Measurements from ENCODE around the gene LRRC27. TPM values are rescaled to one million over a fixed set of nuclear protein-coding genes. Genes with fewer than 3 reads are reported as not detected.

LRRC27 gene
- total and polyA plus RNA-seq, 8 donors, result 11.7 to 35.1 (median 28.3) TPM

GRCh38 chr10:132289439-132289838 is 42.6 kb upstream of the LRRC27 start:
- intact Hi-C loops (cut with DNase I), result no loop called here
- Histone ChIP-seq H3K4me1 (no peaks in the 10 kb centered on the region), H3K4me3 (no peak overlapping the region), H3K27ac (no peak overlapping the region), H3K27me3 (no peaks in the 10 kb centered on the region), H3K9me3 (peaks cover 0 to 12% of the 10 kb centered on the region in 2 donors), H3K36me3 (no peaks in the 10 kb centered on the region)
- ATAC-seq (no peak), DNase-seq (no peak)
- no peak for TF ChIP-seq CTCF (IDR thresholded peaks at IDR 0.05)

- ATAC-seq (no peak), DNase-seq (peak in 1 of 4 donors; percentile 57)
- Histone ChIP-seq H3K4me1 (no peaks in the 10 kb centered on the region), H3K27ac (no peak overlapping the region), H3K36me3 (no peaks in the 10 kb centered on the region), H3K27me3 (no peaks in the 10 kb centered on the region), H3K9me3 (peaks cover 0 to 12% of the 10 kb centered on the region in 2 donors), H3K4me3 (no peak overlapping the region)
- no peak for TF ChIP-seq CTCF (IDR thresholded peaks at IDR 0.05)
- intact Hi-C loops (cut with DNase I), result no loop called here
Observed at GRCh38 chr10:132290631-132291030, 41.4 kb upstream of the LRRC27 start.

GRCh38 chr10:132291826-132292225 is 40.2 kb upstream of the LRRC27 start:
- DNase-seq (peak in 2 of 4 donors; percentile 11 to 37), ATAC-seq (no peak)
- H3K4me1 ChIP-seq, result no peaks in the 10 kb centered on the region
- H3K9me3 ChIP-seq, result peaks cover 0 to 12% of the 10 kb centered on the region in 2 donors
- TF ChIP-seq CTCF (IDR thresholded peaks at IDR 0.05), result no peak
- H3K36me3 ChIP-seq, result no peaks in the 10 kb centered on the region
- intact Hi-C loops (cut with DNase I), result no loop called here
- peaks cover 0 to under 1% of the 10 kb centered on the region in 2 donors for H3K27me3 ChIP-seq
- H3K4me3 ChIP-seq, result no peak overlapping the region
- H3K27ac ChIP-seq, result no peak overlapping the region

- DNase-seq, result peak in 2 of 4 donors; percentile 31 to 61
- H3K27ac ChIP-seq, result no peak overlapping the region
- H3K9me3 ChIP-seq, result peaks cover 0 to 12% of the 10 kb centered on the region in 2 donors
- intact Hi-C loops (cut with DNase I), result no loop called here
- TF ChIP-seq CTCF (IDR thresholded peaks at IDR 0.05), result no peak
- no peaks in the 10 kb centered on the region for H3K4me1 ChIP-seq
- H3K4me3 ChIP-seq, result no peak overlapping the region
- H3K27me3 ChIP-seq, result peaks cover 0 to 7% of the 10 kb centered on the region in 2 donors
- H3K36me3 ChIP-seq, result no peaks in the 10 kb centered on the region
- ATAC-seq, result no peak
Observed at GRCh38 chr10:132292287-132293200, 39.4 kb upstream of the LRRC27 start.

DNA sequence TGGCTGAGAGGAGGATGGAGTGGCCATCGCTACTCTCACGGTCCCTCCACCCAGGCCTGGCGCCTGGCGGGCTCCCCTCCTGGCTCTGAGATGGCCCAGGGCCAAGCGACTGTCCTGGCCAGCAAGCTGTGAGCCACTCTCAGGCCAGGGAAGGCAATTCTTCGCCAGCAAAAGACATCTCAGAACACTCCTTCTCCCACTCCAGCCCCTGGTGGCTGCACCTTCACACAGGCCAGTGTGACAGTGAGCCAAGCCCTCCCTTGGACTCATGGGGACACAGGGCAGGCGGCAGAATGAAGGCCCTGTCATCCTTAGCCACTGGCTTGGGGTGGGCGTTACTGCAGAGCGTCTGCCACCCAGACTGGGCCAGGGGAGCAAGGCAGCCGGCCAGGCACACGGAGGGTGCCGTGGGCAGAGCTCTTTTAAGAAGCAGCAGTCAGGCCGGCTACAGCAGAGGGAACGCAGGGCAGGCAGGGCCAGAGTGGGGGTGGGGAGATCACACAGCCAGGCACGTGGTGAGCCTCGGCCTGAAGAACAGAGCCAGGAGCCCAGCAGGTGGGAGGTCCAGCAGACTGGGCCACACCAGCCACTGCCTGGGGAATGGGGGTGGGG is 38.7 kb upstream of the LRRC27 start:
- peak; percentile 40 for ATAC-seq

More for the DNA sequence above, 38.7 kb upstream of the LRRC27 start:
- Histone ChIP-seq H3K36me3 (no peaks in the 10 kb centered on the region), H3K4me1 (no peaks in the 10 kb centered on the region), H3K27ac (no peak overlapping the region), H3K27me3 (peaks cover 0 to 8% of the 10 kb centered on the region in 2 donors), H3K4me3 (no peak overlapping the region), H3K9me3 (peaks cover 0 to 12% of the 10 kb centered on the region in 2 donors)
- no peak for TF ChIP-seq CTCF (IDR thresholded peaks at IDR 0.05)
- intact Hi-C loops (cut with DNase I), result no loop called here
- peak in 2 of 4 donors; percentile 27 to 55 for DNase-seq

All from left lung (tissue), 10 donors.